Left colon (tissue), 2 donors: Measurements from ENCODE around the gene DACT3. TPM values are rescaled to one million over a fixed set of nuclear protein-coding genes. Genes with fewer than 3 reads are reported as not detected.
A peak's percentile ranks its signal among the peaks of the same experiment; 100 is the strongest.

ENCODE experiments used
- ATAC-seq: fragments of 200-7000 bp; cut with Tn5 transposase; one replicate; pipeline ENCODE4 v1.9.1; 2020; ENCODE audit warnings: mild to moderate bottlenecking, moderate library complexity
- DNase-seq, 2 donors: peaks; one replicate each; pipeline ENCODE4 v3.0.0-alpha.2; 2020
- intact Hi-C, 2 donors: fragments of 100-400 bp; cut with DNase I in 1 of 2; cut with micrococcal nuclease in 1 of 2; formaldehyde crosslinking; loops; one replicate each; pipeline versions ENCODE4 v1.11.2 to v1.14.0; 2022; cut with DNase I, micrococcal nuclease
- microRNA-seq, 2 donors: library from miRNA; unstranded; fragments of <30 nt; microRNA quantifications; one replicate each; pipeline versions ENCODE4 v1.1.0 to v1.2.0, GENCODE V29; 2020
- total RNA-seq, 2 donors: library from RNA; stranded (reverse); fragmentation: NEBNext Ultra II Directional; extraction: Animal tissue kit (Norgen Biotek cat#: 25700); gene quantifications; one replicate each; pipeline ENCODE4 v1.2.1, GENCODE V29; 2021
- donor health status: DM: no; HTN: no; CAD: no.
- donor health status: DM: yes; HTN: yes; CAD: no.

DACT3 gene
- total RNA-seq, 2 donors from 2014 or later: 1.1 to 7.8 TPM

- DNase-seq: no peak
- ATAC-seq: no peak
- intact Hi-C loops: no loop called here
Observed at GRCh38 chr19:46605356-46605821, 55.6 kb downstream of the DACT3 start.

GRCh38 chr19:46604781-46605355 is 56.1 kb downstream of the DACT3 start:
- ATAC-seq: no peak
- intact Hi-C loops: no loop called here
- DNase-seq: no peak

GRCh38 chr19:46603752-46604231 is 57.2 kb downstream of the DACT3 start:
- no peak for DNase-seq
- intact Hi-C loops: no loop called here
- ATAC-seq: no peak

GRCh38 chr19:46603195-46603637 is 57.8 kb downstream of the DACT3 start:
- intact Hi-C loops: no loop called here
- peak; percentile 79 to 89 for DNase-seq
- peak; percentile 57 for ATAC-seq

- intact Hi-C loops: no loop called here
- DNase-seq (no peak), ATAC-seq (peak; percentile 8)
Observed at GRCh38 chr19:46602392-46603194, 58.4 kb downstream of the DACT3 start.

- intact Hi-C loops: no loop called here
- DNase-seq (no peak), ATAC-seq (no peak)
Observed at GRCh38 chr19:46601318-46602224, 59.4 kb downstream of the DACT3 start, which contains the start of gene CALM3. Gene CALM3 (plus strand): TSS chr19:46601330. CDS start chr19:46601435, 105 bp downstream.

- peak; percentile 78 for ATAC-seq
- peak; percentile 96 to 99 for DNase-seq
- intact Hi-C loops: no loop called here
Observed at GRCh38 chr19:46600384-46601317, 60.3 kb downstream of the DACT3 start.

GRCh38 chr19:46599716-46600373 is 61.1 kb downstream of the DACT3 start:
- DNase-seq (no peak), ATAC-seq (no peak)
- intact Hi-C loops: no loop called here

GRCh38 chr19:46598372-46598917 is 62.5 kb downstream of the DACT3 start:
- DNase-seq: no peak
- ATAC-seq: no peak
- intact Hi-C loops: no loop called here

Small RNAs within 50 kb of the gene (microRNA-seq; reads per million reads assigned to microRNA genes)
- 4.8 to 32.6 reads per million in 2 donors for gene MIR320E

Other genes with a start within 250 kb of the DACT3 start
- gene CCDC8, start 247.6 kb downstream of the DACT3 start, total RNA-seq: 1 to 10 TPM in 1 of 2 donors, under 1 TPM in 1; 0.40 to 2.5 TPM
- under 1 TPM in 1 of 2 donors, not detected in 1; 0.06 TPM for gene PNMA8C, start 232.2 kb downstream of the DACT3 start, total RNA-seq
- gene PNMA8A, start 189.6 kb downstream of the DACT3 start, total RNA-seq: 1 to 10 TPM in 1 of 2 donors, under 1 TPM in 1; 0.24 to 1.1 TPM
- under 1 TPM; 0.21 to 0.61 TPM for gene PNMA8B, start 165.3 kb downstream of the DACT3 start, total RNA-seq
- gene CALM3, start 59.9 kb downstream of the DACT3 start, total RNA-seq: 100 to 1,000 TPM; 250 to 278 TPM
- gene PTGIR, start 36.1 kb downstream of the DACT3 start, total RNA-seq: 1 to 10 TPM in 1 of 2 donors, under 1 TPM in 1; 0.58 to 1.6 TPM
- gene GNG8, start 25.0 kb downstream of the DACT3 start, total RNA-seq: not detected
- gene PRKD2, start 55.9 kb upstream of the DACT3 start, total RNA-seq: 10 to 100 TPM; 62.5 to 64.4 TPM
- gene FKRP, start 84.9 kb upstream of the DACT3 start, total RNA-seq: 10 to 100 TPM; 10.2 to 10.8 TPM
- gene STRN4, start 85.3 kb upstream of the DACT3 start, total RNA-seq: 10 to 100 TPM; 69.2 to 74.9 TPM
- gene SLC1A5, start 127.4 kb upstream of the DACT3 start, total RNA-seq: 100 to 1,000 TPM in 1 of 2 donors, 10 to 100 TPM in 1; 88.5 to 145 TPM
- gene AP2S1, start 189.7 kb upstream of the DACT3 start, total RNA-seq: 100 to 1,000 TPM; 123 to 138 TPM
- gene ARHGAP35, start 199.8 kb upstream of the DACT3 start, total RNA-seq: 10 to 100 TPM; 65.8 to 73.1 TPM